ENCODE data around the gene SMKR1.

SMKR1 gene

DNA sequence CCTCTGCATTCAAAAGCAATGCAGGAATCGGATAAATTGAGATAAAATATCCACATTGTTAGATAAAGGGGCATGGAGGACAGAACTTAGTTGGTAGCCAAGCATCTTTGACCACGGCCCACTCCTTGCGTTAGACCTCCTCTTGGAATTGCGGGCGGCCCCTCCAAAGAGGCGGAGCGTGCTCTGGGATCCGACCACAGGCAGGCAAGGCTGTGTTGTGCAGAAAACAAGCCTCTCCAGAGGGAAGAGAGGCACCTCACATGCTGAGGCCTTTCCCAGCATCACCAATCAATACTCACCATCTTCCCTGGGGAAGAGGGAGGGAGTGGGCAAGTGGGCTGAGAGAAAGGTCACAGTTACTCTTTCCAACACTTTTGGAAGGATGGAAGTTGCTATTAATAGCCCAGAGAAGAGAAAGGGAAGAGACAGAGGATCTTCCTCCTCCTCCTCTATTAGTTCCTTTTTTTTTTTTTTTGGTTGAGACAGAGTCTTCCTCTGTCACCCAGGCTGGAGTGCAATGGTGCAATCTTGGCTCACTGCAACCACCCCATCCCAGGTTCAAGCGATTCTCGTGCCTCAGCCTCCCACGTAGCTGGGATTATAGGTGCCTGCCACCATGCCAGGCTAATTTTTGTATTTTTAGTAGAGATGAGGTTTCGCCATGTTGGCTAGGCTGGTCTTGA lies 59.5 kb downstream of the SMKR1 start:
- H3K4me3 ChIP-seq (ENCODE audit: low read depth, low read length): no peak overlapping the region
- TF ChIP-seq, protein P1, sequence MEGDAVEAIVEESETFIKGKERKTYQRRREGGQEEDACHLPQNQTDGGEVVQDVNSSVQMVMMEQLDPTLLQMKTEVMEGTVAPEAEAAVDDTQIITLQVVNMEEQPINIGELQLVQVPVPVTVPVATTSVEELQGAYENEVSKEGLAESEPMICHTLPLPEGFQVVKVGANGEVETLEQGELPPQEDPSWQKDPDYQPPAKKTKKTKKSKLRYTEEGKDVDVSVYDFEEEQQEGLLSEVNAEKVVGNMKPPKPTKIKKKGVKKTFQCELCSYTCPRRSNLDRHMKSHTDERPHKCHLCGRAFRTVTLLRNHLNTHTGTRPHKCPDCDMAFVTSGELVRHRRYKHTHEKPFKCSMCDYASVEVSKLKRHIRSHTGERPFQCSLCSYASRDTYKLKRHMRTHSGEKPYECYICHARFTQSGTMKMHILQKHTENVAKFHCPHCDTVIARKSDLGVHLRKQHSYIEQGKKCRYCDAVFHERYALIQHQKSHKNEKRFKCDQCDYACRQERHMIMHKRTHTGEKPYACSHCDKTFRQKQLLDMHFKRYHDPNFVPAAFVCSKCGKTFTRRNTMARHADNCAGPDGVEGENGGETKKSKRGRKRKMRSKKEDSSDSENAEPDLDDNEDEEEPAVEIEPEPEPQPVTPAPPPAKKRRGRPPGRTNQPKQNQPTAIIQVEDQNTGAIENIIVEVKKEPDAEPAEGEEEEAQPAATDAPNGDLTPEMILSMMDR (IDR thresholded peaks at IDR 0.05; ENCODE audit: low read depth, low read length): no peak
- in situ Hi-C loops (cut with HindIII; ENCODE audit: low sequenced_read_pairs): no loop called here
- DNase-seq (ENCODE audit: low read depth, low spot score): no peak
